Measurements from ENCODE around the gene GIMAP2.

Gene GIMAP2

DNA sequence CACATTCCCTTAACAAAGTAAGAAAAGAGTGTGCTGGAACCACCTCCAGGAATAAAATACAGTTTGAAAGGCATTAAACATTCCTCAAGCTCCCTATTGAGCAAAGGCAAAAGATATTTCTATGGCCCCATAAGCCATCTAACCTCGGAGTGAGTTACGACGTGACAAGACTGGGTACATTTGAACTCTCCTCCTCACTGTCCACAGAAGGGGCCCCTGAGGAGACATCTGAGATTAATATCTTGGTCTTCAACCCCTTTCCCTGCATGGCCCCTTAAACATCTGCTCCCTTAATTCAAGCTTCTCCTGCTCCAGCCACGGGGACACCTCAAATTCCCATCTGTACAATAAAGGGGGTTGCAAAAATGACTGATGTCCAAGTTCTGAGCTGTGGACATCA lies 31.4 kb downstream of the GIMAP2 start:
- no peak overlapping the region for H3K4me3 ChIP-seq (replicated peaks; ENCODE audit: low read depth, low read length)
- TF ChIP-seq, protein P1, sequence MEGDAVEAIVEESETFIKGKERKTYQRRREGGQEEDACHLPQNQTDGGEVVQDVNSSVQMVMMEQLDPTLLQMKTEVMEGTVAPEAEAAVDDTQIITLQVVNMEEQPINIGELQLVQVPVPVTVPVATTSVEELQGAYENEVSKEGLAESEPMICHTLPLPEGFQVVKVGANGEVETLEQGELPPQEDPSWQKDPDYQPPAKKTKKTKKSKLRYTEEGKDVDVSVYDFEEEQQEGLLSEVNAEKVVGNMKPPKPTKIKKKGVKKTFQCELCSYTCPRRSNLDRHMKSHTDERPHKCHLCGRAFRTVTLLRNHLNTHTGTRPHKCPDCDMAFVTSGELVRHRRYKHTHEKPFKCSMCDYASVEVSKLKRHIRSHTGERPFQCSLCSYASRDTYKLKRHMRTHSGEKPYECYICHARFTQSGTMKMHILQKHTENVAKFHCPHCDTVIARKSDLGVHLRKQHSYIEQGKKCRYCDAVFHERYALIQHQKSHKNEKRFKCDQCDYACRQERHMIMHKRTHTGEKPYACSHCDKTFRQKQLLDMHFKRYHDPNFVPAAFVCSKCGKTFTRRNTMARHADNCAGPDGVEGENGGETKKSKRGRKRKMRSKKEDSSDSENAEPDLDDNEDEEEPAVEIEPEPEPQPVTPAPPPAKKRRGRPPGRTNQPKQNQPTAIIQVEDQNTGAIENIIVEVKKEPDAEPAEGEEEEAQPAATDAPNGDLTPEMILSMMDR (IDR thresholded peaks at IDR 0.05; ENCODE audit: low read depth, low read length, missing control alignments): no peak
- no peak for DNase-seq (ENCODE audit: extremely low read depth, low read depth)

DNA sequence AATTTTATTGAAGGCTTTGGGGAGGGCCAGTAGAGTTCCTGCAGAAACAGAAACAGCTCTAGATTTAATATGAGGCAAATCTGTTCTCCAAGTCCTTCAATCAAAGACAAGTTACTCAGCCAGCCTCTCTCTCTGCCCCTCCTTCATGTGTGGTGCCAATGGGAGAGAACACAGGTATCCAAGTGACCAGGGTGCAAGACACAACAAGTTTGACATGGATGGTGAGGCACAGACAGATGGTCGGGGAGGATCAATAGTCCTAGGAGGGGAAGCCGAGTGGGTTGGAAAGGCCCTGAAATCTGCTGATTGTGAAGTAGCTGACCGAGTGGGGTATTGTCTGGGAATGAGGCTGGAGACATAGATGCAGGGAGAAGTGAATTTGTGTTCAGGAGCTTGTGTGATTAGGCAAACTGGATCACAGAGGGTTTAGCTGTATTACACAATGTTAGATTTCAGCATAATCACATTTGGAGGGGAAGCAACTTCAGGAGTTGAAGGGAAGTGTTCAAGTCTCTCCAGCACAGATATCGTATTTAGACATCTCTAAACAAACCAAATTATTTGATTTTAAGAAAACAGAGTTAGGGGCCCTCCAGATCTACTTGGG lies 32.4 kb downstream of the GIMAP2 start:
- DNase-seq (ENCODE audit: extremely low read depth, low read depth): no peak
- TF ChIP-seq, protein P1 (IDR thresholded peaks at IDR 0.05; ENCODE audit: low read depth, low read length, missing control alignments): no peak
- H3K4me3 ChIP-seq (replicated peaks; ENCODE audit: low read depth, low read length): no peak overlapping the region

DNA sequence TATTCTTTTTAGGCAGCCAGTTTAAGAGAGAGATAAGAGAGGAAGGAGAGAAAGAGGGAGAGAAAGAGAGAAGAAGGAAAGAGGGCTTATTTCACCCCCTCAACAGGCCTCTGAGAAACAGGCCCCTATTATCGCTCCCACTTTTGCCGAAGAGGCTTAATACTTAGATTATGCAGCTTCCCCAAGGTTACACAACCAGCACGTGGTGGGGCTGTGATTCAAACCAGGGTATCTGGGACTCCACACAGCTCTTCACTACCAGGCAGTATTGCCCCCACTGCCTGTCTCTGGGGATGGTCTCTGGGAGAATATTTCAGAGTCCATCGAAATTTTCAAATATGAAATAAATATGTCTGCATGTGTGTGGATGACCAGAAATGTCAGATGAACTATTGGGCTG lies 33.9 kb downstream of the GIMAP2 start:
- H3K4me3 ChIP-seq (replicated peaks; ENCODE audit: low read depth, low read length): no peak overlapping the region
- DNase-seq (ENCODE audit: extremely low read depth, low read depth): no peak
- TF ChIP-seq, protein P1 (IDR thresholded peaks at IDR 0.05; ENCODE audit: low read depth, low read length, missing control alignments): no peak

DNA sequence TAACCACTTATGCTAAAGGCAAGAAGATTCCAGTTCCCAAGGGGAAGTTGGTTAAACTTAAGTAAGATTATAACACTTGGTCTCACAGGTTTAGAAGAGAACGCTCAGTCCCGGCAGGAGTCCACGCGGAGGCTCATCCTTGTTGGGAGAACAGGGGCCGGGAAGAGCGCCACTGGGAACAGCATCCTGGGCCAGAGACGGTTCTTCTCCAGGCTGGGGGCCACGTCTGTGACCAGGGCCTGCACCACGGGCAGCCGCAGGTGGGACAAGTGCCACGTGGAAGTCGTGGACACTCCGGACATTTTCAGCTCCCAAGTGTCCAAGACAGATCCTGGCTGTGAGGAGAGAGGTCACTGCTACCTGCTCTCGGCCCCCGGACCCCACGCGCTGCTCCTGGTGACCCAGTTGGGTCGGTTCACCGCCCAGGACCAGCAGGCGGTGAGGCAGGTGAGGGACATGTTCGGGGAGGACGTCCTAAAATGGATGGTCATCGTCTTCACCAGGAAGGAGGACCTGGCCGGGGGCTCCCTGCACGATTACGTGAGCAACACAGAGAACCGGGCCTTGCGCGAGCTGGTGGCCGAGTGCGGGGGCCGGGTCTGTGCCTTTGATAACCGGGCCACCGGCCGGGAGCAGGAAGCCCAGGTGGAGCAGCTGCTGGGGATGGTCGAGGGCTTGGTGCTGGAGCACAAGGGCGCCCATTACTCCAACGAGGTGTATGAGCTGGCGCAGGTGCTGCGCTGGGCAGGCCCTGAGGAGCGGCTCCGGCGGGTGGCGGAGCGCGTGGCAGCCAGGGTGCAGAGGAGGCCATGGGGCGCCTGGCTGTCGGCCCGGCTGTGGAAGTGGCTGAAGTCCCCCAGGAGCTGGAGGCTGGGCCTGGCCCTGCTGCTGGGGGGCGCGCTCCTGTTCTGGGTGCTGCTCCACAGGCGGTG lies 34.7 kb downstream of the GIMAP2 start:
- TF ChIP-seq, protein P1 (IDR thresholded peaks at IDR 0.05; ENCODE audit: low read depth, low read length, missing control alignments): no peak
- H3K4me3 ChIP-seq (replicated peaks; ENCODE audit: low read depth, low read length): no peak overlapping the region
- no peak for DNase-seq (ENCODE audit: extremely low read depth, low read depth)

DNA sequence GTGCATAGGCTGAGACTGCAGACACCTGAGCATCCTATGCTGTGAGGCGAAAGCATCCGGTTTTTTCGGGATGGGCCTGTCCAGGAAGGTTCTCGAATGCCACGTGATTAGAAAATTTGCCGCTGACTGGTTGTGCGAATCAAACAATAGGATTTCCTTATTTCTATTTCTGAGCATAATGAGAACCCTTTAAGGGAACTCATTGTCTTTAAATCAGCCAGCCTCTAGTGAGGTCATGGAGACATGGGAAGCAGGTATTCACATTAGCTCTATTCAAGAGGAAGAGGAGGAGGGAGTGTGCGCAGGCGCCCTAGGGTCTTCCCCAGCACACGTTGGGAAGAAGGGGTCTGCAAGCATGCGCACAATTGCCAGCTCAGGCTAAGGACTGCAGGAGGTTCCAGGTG lies 36.5 kb downstream of the GIMAP2 start:
- no peak overlapping the region for H3K4me3 ChIP-seq (replicated peaks; ENCODE audit: low read depth, low read length)
- DNase-seq (ENCODE audit: extremely low read depth, low read depth): no peak

DNA sequence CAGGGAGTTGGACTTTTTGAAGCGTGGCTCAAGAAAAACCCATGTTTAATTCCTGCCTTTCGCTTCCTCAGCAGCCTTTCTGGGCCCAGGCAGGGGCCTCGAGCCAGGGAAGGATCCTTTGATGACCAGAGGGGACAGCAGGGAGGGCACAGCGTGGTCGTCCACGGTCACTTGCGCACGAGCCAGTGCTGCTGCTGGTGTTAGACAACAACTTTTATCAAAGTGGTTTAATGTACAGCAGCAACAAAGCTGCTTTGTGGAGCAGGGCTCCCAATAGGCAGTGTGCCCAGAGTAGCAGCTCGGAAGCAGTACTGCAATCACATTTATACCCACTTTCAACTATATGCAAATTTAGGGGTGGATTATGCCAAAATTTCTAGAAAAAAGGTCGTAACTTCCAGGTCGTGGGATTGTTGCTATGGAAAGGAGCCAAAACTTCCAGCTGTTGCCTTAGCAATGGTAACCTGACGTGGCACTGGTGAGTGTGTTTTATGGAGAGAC lies 37.0 kb downstream of the GIMAP2 start:
- no peak for DNase-seq (ENCODE audit: extremely low read depth, low read depth)
- TF ChIP-seq, protein P1 (IDR thresholded peaks at IDR 0.05; ENCODE audit: low read depth, low read length, missing control alignments): no peak
- H3K4me3 ChIP-seq (replicated peaks; ENCODE audit: low read depth, low read length): no peak overlapping the region

More for the DNA sequence above, 36.5 kb downstream of the GIMAP2 start:
- TF ChIP-seq, protein P1 (IDR thresholded peaks at IDR 0.05; ENCODE audit: low read depth, low read length, missing control alignments): no peak
